ENCODE measurements around the gene CCDC88A. TPM values are rescaled to one million over a fixed set of nuclear protein-coding genes. Genes with fewer than 3 reads are reported as not detected.

The CCDC88A gene
- polyA plus RNA-seq, 1 experiment: 18.7 TPM

GRCh38 chr2:55439101-55439397 lies 19.4 kb upstream of the CCDC88A start:
- Histone ChIP-seq H3K4me3 (ENCODE audit: low read depth, low read length) (no peak overlapping the region), H3K36me3 (ENCODE audit: control insufficient read depth, insufficient read depth, low read length) (no peaks in the 10 kb centered on the region), H3K27me3 (ENCODE audit: control insufficient read depth, insufficient read depth, low read length) (no peaks in the 10 kb centered on the region; the same call in 1 of the 2 replicates)
- no peak for DNase-seq (ENCODE audit: low read depth)
- ChIA-PET POLR2A (no interaction called here), CTCF (no interaction called here)
- TF ChIP-seq CTCF (IDR thresholded peaks at IDR 0.05; ENCODE audit: insufficient read depth, low read depth, low read length): no peak

GRCh38 chr2:55438391-55439100 lies 18.9 kb upstream of the CCDC88A start:
- ChIA-PET POLR2A (no interaction called here), CTCF (no interaction called here)
- no peak for TF ChIP-seq CTCF (IDR thresholded peaks at IDR 0.05; ENCODE audit: insufficient read depth, low read depth, low read length)
- no peak for DNase-seq (ENCODE audit: low read depth)
- Histone ChIP-seq H3K27me3 (ENCODE audit: control insufficient read depth, insufficient read depth, low read length) (no peaks in the 10 kb centered on the region; the same call in 1 of the 2 replicates), H3K36me3 (ENCODE audit: control insufficient read depth, insufficient read depth, low read length) (no peaks in the 10 kb centered on the region), H3K4me3 (ENCODE audit: low read depth, low read length) (no peak overlapping the region)

GRCh38 chr2:55437515-55438390 lies 18.1 kb upstream of the CCDC88A start:
- CTCF ChIA-PET: interaction anchor here (0.5 kb wide), 1 partner anchor 181 kb away, joined by 5 read pairs; no protein-coding TSS in a partner anchor
- H3K27me3 ChIP-seq (ENCODE audit: control insufficient read depth, insufficient read depth, low read length): no peaks in the 10 kb centered on the region; the same call in 1 of the 2 replicates
- no peaks in the 10 kb centered on the region for H3K36me3 ChIP-seq (ENCODE audit: control insufficient read depth, insufficient read depth, low read length)
- DNase-seq (ENCODE audit: low read depth): no peak
- POLR2A ChIA-PET: no interaction called here
- no peak for TF ChIP-seq CTCF (IDR thresholded peaks at IDR 0.05; ENCODE audit: insufficient read depth, low read depth, low read length)
- H3K4me3 ChIP-seq (ENCODE audit: low read depth, low read length): no peak overlapping the region

GRCh38 chr2:55431982-55432627 lies 12.4 kb upstream of the CCDC88A start:
- Histone ChIP-seq H3K4me3 (ENCODE audit: low read depth, low read length) (no peak overlapping the region), H3K27me3 (ENCODE audit: control insufficient read depth, insufficient read depth, low read length) (no peaks in the 10 kb centered on the region), H3K36me3 (ENCODE audit: control insufficient read depth, insufficient read depth, low read length) (no peaks in the 10 kb centered on the region)
- peak; percentile 63 for TF ChIP-seq CTCF (IDR thresholded peaks at IDR 0.05; ENCODE audit: insufficient read depth, low read depth, low read length)
- ChIA-PET CTCF (interaction anchor here (0.7 to 1.3 kb wide), 6 partner anchors 9 to 173 kb away, joined by 3 to 6 read pairs (median 3); partner anchors contain the start of gene CCDC88A), POLR2A (no interaction called here)
- no peak for DNase-seq (ENCODE audit: low read depth)
